ENCODE measurements around the gene HDAC3.

DNA sequence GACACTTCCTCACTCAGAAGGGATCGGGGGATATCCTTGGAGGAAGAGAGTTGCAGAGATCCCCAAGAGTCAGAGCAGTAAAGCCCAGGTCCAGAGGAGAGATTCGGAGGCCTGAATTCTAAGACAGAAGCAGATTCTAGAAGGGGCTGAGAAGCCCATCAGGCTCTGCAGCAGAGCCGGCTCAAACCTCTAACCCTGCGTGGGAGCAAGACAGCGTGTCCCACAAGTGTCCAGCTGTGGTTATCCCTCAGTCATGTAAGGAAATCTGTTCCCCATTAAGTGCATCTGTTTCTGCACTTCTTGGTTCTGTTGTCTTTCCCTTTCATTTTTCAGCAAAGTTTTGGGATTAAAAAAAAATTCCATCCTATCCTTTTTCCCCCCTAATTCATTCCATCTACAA lies 13.0 kb downstream of the HDAC3 start:
- TF ChIP-seq POLR2A (IDR thresholded peaks at IDR 0.05): no peak
- TF ChIP-seq, protein P1, sequence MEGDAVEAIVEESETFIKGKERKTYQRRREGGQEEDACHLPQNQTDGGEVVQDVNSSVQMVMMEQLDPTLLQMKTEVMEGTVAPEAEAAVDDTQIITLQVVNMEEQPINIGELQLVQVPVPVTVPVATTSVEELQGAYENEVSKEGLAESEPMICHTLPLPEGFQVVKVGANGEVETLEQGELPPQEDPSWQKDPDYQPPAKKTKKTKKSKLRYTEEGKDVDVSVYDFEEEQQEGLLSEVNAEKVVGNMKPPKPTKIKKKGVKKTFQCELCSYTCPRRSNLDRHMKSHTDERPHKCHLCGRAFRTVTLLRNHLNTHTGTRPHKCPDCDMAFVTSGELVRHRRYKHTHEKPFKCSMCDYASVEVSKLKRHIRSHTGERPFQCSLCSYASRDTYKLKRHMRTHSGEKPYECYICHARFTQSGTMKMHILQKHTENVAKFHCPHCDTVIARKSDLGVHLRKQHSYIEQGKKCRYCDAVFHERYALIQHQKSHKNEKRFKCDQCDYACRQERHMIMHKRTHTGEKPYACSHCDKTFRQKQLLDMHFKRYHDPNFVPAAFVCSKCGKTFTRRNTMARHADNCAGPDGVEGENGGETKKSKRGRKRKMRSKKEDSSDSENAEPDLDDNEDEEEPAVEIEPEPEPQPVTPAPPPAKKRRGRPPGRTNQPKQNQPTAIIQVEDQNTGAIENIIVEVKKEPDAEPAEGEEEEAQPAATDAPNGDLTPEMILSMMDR (IDR thresholded peaks at IDR 0.05): no peak

Data from heart left ventricle (tissue), 13 donors.